Umbilical cord (tissue), 2 donors: Measurements from ENCODE around the gene OR6Y1. TPM values are rescaled to one million over a fixed set of nuclear protein-coding genes. Genes with fewer than 3 reads are reported as not detected.

Experiments used
- DNase-seq: peaks from one replicate; pipeline ENCODE4 v3.0.0-alpha.2; 2015; ENCODE audit warnings: low spot score
- total RNA-seq: library from RNA; depleted of rRNA; stranded (reverse); fragments of >200 nt; gene quantifications from one replicate; pipeline ENCODE4 v1.2.3, GENCODE V29; 2014; ENCODE audit warnings: low replicate concordance; ENCODE audit not compliant: insufficient read depth

OR6Y1 gene, protein sequence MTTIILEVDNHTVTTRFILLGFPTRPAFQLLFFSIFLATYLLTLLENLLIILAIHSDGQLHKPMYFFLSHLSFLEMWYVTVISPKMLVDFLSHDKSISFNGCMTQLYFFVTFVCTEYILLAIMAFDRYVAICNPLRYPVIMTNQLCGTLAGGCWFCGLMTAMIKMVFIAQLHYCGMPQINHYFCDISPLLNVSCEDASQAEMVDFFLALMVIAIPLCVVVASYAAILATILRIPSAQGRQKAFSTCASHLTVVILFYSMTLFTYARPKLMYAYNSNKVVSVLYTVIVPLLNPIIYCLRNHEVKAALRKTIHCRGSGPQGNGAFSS
- total RNA-seq, result 7.7 TPM

GRCh38 chr1:158554352-158554751, at the start of gene OR6Y1:
Gene OR6Y1 (minus strand): TSS chr1:158554405. CDS start chr1:158548105, 6,300 bp downstream.
- DNase-seq, result no peak

- DNase-seq, result no peak
Measured at GRCh38 chr1:158600735-158601134, 46.5 kb upstream of the OR6Y1 start.

DNA sequence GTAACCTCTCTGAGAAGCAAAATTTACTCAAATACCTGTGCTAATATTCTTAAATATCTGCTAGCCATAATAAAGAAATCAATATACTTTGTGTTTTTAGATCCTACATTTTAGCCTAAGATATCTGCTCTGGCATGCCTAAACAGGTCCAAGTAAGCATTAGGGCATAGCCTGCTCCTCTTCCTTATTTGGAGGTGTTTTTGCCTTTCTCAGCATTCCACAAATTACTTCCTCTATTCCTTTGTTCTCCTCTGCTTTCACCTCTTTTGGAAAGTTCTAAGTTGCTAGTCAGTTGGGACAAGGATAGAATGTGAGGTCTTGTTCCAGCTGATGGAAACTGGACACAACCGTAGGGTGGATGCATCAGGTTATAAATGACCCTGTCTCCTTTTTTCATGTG, 32.7 kb upstream of the OR6Y1 start:
- DNase-seq, result no peak

DNA sequence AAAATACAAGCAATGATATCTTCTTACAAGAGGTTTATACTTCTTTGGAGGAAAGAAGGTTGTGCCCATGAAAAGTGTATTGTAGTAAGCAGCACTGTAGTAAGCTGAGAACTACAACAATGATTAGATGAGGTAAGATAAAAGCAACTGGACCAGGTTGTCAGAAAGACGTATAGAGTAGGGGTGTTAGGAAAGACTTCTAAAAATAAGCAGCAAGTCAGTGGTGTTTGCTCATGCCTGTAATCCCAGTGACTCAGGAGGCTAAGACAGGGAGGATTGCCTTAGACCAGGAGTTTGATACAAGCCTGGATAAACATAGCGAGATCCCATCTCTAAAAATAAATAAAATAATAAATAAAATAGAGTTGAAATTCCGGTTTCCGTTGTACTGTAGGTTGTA, 29.8 kb upstream of the OR6Y1 start:
- DNase-seq, result peak; percentile 77

DNA sequence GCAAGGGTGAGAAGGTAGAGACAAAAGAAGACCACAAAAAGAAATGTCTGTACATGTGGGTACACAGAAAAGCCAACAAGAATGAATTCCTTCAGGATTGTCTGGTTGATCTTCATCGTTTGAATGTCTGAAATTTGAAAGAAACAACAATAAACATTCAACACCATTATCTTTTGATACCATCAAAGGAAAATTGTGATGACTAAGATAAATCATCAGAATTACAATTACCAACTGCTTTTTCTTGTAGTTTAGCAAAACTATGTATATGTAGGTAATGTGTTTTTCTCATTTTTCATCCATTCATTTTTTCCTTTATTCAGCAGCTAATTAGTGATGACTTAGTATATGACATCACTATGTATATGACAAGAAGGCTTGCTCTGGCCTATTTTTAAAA, 25.5 kb upstream of the OR6Y1 start, which contains the start of gene OR10X1:
Gene OR10X1 (minus strand): TSS at position 167 of the 400 bp plus-strand sequence. CDS start 0 bp downstream, at position 167.
- no peak for DNase-seq

- no peak for DNase-seq
Measured at GRCh38 chr1:158577561-158577960, 23.4 kb upstream of the OR6Y1 start.

DNA sequence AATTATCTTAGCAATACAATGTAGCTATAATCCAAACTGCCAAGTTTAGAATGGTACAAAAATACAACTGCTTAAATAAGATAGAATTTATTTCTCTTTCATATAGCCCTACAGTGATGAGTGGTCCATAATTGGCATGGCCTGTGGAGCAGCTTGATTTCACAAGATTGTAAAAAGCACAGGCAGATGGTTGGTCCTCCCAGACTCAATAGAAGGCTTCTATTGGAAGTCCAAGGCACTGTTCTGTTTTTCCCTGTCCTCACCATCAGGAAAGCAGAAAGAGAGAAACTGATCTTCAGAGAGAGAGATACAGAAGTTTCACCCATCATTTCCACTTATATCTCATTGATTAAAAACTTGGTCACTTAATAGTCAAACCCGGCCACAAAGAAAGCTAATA, 18.0 kb upstream of the OR6Y1 start:
- DNase-seq, result no peak

- no peak for DNase-seq
Measured at GRCh38 chr1:158570480-158570879, 16.3 kb upstream of the OR6Y1 start, which contains the start of gene OR6P1. Gene OR6P1 (minus strand): TSS chr1:158570580. CDS start chr1:158563604, 6,976 bp downstream.

DNA sequence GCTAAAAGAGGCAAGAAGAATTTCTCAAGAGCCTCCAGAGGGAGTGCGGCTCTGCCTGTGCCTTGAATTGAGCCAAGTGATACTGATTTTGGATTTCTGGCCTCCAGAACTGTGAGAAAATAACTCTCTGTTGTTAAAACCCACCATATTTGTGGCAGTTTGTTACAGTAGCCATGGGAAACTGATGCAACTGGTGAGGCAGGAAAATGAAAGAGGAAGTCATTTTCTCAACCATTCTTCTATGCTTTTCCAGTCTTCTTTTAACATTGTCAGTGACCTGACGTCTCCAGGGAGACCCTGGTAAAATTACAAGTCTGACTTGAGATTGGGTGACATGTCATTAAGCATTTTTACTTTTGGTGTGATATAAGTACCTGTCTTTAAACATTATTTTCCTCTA, 10.4 kb upstream of the OR6Y1 start:
- no peak for DNase-seq

DNA sequence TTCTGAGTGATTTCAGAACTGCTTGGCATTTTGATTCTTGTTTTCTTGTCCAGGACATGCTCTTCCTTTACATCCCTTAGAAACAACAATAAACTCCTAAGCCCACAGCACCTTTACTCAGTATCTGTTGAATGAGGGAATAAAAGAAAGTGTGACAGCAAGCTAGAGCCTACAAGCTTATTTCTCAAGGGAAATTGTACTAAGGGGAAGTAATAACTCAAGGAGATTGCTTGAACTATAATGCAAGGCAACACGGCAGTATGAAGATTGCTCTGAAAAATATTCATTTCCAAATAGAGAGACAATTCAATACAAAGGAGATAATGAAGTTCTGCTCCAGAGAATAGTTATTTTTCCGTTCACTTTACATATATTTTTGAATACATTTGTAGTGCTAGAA, 9.6 kb upstream of the OR6Y1 start:
- no peak for DNase-seq

GRCh38 chr1:158559696-158560095, 5.5 kb upstream of the OR6Y1 start:
- no peak for DNase-seq

DNA sequence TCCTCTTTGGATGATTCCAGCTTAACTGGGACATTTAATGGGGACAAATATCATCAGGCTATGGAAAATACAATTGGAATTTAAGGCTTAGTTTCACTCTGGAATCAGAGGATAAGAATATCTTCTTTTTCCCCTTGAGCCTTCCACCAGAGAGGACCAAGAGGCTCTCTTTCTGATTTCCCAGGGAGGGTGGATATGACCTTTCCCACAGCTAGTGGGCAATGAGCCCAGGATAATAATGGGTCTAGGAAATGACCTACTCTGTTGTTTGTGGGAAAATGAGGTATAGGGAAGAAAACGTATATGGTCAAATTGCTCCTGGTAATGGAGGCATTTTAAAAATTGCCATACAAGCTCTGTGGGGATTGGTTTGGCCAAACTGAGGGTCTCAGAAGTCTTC, 1.9 kb downstream of the OR6Y1 start:
- DNase-seq, result no peak

- DNase-seq, result no peak
Measured at GRCh38 chr1:158547533-158547932, 6.7 kb downstream of the OR6Y1 start.

GRCh38 chr1:158537609-158538008, 16.6 kb downstream of the OR6Y1 start:
- DNase-seq, result no peak

DNA sequence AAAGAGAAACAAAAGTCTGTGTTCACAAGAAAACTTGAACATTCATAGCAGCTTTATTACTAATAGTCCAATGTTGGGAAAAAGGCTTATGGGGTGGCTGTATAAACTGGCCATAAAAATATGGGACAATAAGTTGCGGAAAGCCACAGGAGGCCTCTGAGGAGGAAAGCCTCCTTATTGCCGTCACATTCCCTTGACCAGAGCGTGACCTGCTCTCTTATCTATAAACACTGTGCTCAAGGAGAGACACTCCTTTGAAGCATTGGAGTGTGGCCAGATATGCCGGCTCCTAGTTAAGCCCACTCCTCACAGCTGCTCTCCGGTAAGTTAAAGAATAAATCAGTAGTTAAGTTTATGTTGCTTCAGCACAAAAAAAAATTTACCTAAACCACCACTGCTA, 19.7 kb downstream of the OR6Y1 start:
- DNase-seq, result peak; percentile 49

GRCh38 chr1:158527190-158527815, 26.9 kb downstream of the OR6Y1 start:
- no peak for DNase-seq

DNA sequence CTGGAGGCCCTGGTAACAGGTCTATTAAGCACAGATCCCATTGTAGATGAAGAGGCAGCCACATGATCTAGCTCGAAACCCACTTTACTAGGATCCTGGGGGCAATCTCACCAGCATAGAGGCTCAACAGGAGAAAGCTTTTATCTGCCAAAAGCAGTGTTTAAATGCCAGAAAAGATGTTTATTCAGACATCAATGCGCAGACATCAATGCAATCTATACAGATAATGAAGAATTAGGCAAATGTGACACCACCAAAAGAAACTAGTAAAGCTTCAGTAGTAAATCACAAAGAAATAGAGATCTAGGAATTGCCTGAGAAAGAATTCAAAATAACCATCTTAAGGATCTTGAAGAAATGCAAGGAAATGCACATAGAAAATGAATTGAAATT, 32.5 kb downstream of the OR6Y1 start:
- no peak for DNase-seq

- no peak for DNase-seq
Measured at GRCh38 chr1:158520955-158521665, 33.1 kb downstream of the OR6Y1 start.

DNA sequence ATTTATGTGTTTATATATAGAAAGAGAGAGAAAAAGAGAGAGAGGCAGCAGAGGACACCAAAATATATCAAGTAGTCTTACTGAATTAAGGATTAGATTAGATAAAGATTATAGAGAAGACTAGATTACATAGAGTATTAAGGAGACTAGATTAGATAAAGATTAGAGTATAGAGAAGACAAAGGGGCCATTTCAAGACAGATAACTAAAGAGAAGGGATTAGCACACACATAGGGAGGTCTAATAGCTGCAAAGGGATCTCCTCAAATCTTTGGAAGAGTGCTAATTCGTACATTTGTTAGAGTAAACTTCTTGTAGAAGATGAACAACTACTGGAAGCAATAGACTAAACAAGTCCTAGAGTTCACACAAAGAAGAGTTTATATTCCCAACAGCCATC, 34.2 kb downstream of the OR6Y1 start:
- DNase-seq, result no peak

GRCh38 chr1:158516966-158517365, 37.2 kb downstream of the OR6Y1 start:
- no peak for DNase-seq

DNA sequence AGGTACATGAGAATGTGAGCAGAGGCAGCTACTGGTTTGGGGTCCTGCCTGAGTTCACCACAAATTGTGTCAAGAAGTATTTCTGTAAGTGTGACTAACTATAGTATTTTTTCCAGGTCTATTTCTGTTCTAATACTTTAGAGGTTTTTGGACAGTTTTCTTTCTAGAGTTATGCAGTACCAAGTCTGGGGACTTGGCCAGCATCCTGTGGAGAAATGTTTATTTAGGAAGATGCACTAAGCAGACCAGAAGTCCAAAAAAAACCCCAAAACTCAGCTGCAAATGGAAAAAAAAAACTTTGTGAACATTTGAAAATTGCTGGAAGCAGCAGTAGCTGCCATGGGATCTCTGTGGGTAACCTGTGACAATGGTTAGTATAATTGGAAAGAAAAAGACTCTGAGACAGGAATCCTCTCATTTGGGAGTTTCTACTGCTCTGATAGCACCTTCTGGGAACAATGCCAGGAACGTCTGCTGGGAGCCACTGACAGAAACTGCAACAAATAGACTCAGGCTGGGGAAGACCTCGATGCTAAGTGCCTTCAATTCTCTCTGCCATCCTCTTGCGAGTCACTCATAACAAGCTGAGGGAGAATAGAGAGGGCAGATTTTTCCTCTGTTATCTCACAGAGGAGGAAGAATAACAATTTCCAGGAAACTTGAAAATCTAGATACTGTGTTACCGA, 44.6 kb downstream of the OR6Y1 start:
- DNase-seq, result peak; percentile 62

GRCh38 chr1:158507511-158507910, 46.7 kb downstream of the OR6Y1 start:
- no peak for DNase-seq
